Prostate gland (tissue), 2 donors: ENCODE results near the gene AVPR2.

Experiments used
- POLR2A ChIP-seq: fragments of 450-650 bp; IDR thresholded peaks from one replicate; pipeline ENCODE4 v1.6.1; 2016; ENCODE audit warnings: antibody characterized with exemption, mild to moderate bottlenecking
- TF ChIP-seq, protein P1 (sequence below), 4 experiments: fragments of 200-600 bp in 2 of 4; fragments of 450-650 bp in 2 of 4; sonication (generic) in 2 of 4; IDR thresholded peaks; 1 replicate in 3 of 4; 2 replicates in 1 of 4; pipeline ENCODE4 v1.5.1; 2016 to 2019; ENCODE audit warnings: antibody characterized with exemption in 4 of 4, mild to moderate bottlenecking in 2 of 4, moderate library complexity in 2 of 4

- TF ChIP-seq, protein P1, sequence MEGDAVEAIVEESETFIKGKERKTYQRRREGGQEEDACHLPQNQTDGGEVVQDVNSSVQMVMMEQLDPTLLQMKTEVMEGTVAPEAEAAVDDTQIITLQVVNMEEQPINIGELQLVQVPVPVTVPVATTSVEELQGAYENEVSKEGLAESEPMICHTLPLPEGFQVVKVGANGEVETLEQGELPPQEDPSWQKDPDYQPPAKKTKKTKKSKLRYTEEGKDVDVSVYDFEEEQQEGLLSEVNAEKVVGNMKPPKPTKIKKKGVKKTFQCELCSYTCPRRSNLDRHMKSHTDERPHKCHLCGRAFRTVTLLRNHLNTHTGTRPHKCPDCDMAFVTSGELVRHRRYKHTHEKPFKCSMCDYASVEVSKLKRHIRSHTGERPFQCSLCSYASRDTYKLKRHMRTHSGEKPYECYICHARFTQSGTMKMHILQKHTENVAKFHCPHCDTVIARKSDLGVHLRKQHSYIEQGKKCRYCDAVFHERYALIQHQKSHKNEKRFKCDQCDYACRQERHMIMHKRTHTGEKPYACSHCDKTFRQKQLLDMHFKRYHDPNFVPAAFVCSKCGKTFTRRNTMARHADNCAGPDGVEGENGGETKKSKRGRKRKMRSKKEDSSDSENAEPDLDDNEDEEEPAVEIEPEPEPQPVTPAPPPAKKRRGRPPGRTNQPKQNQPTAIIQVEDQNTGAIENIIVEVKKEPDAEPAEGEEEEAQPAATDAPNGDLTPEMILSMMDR (IDR thresholded peaks at IDR 0.05): no peak
- no peak for TF ChIP-seq POLR2A
Observed at GRCh38 chrX:153862369-153863250, 41.9 kb upstream of the AVPR2 start.
